ENCODE measurements around the gene PPARG.
"Not testable (repeated sequence)": the region's sequence is repeated elsewhere in the genome, so short reads cannot be mapped to it uniquely, and the experiment has no call there.

PPARG gene

GRCh38 chr3:12461097-12461649 lies 172.3 kb downstream of the PPARG start:
- DNase-seq (ENCODE audit: low read depth), result no peak

GRCh38 chr3:12462159-12462947 lies 173.5 kb downstream of the PPARG start:
- DNase-seq (ENCODE audit: low read depth), result no peak

GRCh38 chr3:12463686-12464085 lies 174.8 kb downstream of the PPARG start:
- DNase-seq (ENCODE audit: low read depth), result no peak

- DNase-seq (ENCODE audit: low read depth), result no peak
These were observed 175.3 kb downstream of the PPARG start for GRCh38 chr3:12464181-12464580.

- no peak for DNase-seq (ENCODE audit: low read depth)
These were observed 176.4 kb downstream of the PPARG start for GRCh38 chr3:12465151-12465835.

- no peak for DNase-seq (ENCODE audit: low read depth)
These were observed 177.0 kb downstream of the PPARG start for GRCh38 chr3:12465836-12466225.

GRCh38 chr3:12467746-12468145 lies 178.9 kb downstream of the PPARG start:
- no peak for DNase-seq (ENCODE audit: low read depth)

GRCh38 chr3:12468276-12468675 lies 179.4 kb downstream of the PPARG start:
- no peak for DNase-seq (ENCODE audit: low read depth)

- DNase-seq (ENCODE audit: low read depth), result no peak
These were observed 179.9 kb downstream of the PPARG start for GRCh38 chr3:12468757-12469156.

GRCh38 chr3:12469222-12469621 lies 180.4 kb downstream of the PPARG start:
- not testable (repeated sequence) for DNase-seq (ENCODE audit: low read depth)

GRCh38 chr3:12470111-12470510 lies 181.2 kb downstream of the PPARG start:
- DNase-seq (ENCODE audit: low read depth), result no peak

- no peak for DNase-seq (ENCODE audit: low read depth)
These were observed 181.8 kb downstream of the PPARG start for GRCh38 chr3:12470680-12471079.

GRCh38 chr3:12471241-12471640 lies 182.4 kb downstream of the PPARG start:
- DNase-seq (ENCODE audit: low read depth), result no peak

GRCh38 chr3:12472000-12472610 lies 183.2 kb downstream of the PPARG start:
- DNase-seq (ENCODE audit: low read depth), result no peak

- no peak for DNase-seq (ENCODE audit: low read depth)
These were observed 183.9 kb downstream of the PPARG start for GRCh38 chr3:12472796-12473195.

- no peak for DNase-seq (ENCODE audit: low read depth)
These were observed 184.6 kb downstream of the PPARG start for GRCh38 chr3:12473511-12473910.

- DNase-seq (ENCODE audit: low read depth), result peak; percentile 45
These were observed 187.5 kb downstream of the PPARG start for GRCh38 chr3:12476238-12476897.

GRCh38 chr3:12477256-12477655 lies 188.4 kb downstream of the PPARG start:
- DNase-seq (ENCODE audit: low read depth), result no peak

GRCh38 chr3:12478326-12478725 lies 189.5 kb downstream of the PPARG start:
- DNase-seq (ENCODE audit: low read depth), result no peak

GRCh38 chr3:12479198-12479597 lies 190.3 kb downstream of the PPARG start:
- DNase-seq (ENCODE audit: low read depth), result not testable (repeated sequence)

- no peak for DNase-seq (ENCODE audit: low read depth)
These were observed 191.1 kb downstream of the PPARG start for GRCh38 chr3:12479919-12480427.

GRCh38 chr3:12483410-12483809 lies 194.5 kb downstream of the PPARG start:
- no peak for DNase-seq (ENCODE audit: low read depth)

All from non-pigmented ciliary epithelial cell (primary cell).